ENCODE data around the gene GPR153. TPM values are rescaled to one million over a fixed set of nuclear protein-coding genes. Genes with fewer than 3 reads are reported as not detected.

The GPR153 gene
- total and polyA plus RNA-seq, 2 donors (not counting 1 experiment from before 2014, with no cell fraction given), result 0.04 to 0.20 TPM

- ATAC-seq (ENCODE audit: low read depth) (no peak), DNase-seq (no peak)
- Histone ChIP-seq H3K27me3 (replicated peaks in 1 of 4; ENCODE audit: control extremely low read depth in 1 of 4, control insufficient read depth in 3 of 4, insufficient read depth in 4 of 4, low read length in 3 of 4) (no peaks in the 10 kb centered on the region), H3K9ac (ENCODE audit: low read length) (no peak overlapping the region), H3K4me2 (replicated peaks; ENCODE audit: low read depth, low read length, poor library complexity, severe bottlenecking) (no peak overlapping the region), H3K79me2 (ENCODE audit: control insufficient read depth, insufficient read depth, low read length) (no peaks in the 10 kb centered on the region), H3K4me1 (ENCODE audit: control insufficient read depth in 2 of 2, insufficient read depth in 2 of 2, low read length in 2 of 2) (no peaks in the 10 kb centered on the region), H3K9me3 (ENCODE audit: control extremely low read depth in 1 of 3, control insufficient read depth in 2 of 3, insufficient read depth in 1 of 3, low read length in 2 of 3) (no peaks in the 10 kb centered on the region), H2AFZ (ENCODE audit: insufficient read depth, low read depth, low read length, poor library complexity, severe bottlenecking) (no peak overlapping the region), H3K36me3 (replicated peaks in 1 of 2; ENCODE audit: control extremely low read depth in 1 of 2, control insufficient read depth in 1 of 2, extremely low read depth in 1 of 2, insufficient read depth in 2 of 2, low read length in 1 of 2) (no peaks in the 10 kb centered on the region), H3K27ac (ENCODE audit: low read length in 2 of 2) (no peak overlapping the region), H4K20me1 (ENCODE audit: control insufficient read depth, insufficient read depth, low read length, poor library complexity, severe bottlenecking) (no peaks in the 10 kb centered on the region), H3K4me3 (ENCODE audit: control extremely low read depth in 1 of 5, extremely low read depth in 1 of 5, insufficient read depth in 1 of 5, low read depth in 2 of 5, low read length in 4 of 5) (no peak overlapping the region)
- no peaks in the 10 kb centered on the region for H3K27me3 Mint-ChIP-seq
- TF ChIP-seq EZH2 (IDR thresholded peaks at IDR 0.05; ENCODE audit: borderline replicate concordance, insufficient read depth, low read depth, low read length, poor library complexity, severe bottlenecking), result no peak
- WGBS (ENCODE audit: insufficient coverage), result 96% methylated on average over 11 of the region's 11 CpGs
- H3K27ac Mint-ChIP-seq, result no peak overlapping the region
- CTCF ChIA-PET, result no interaction called here
- intact Hi-C loops (cut with micrococcal nuclease), result no loop called here
- no peaks in the 10 kb centered on the region for H3K9me3 Mint-ChIP-seq (ENCODE audit: insufficient read depth)
- no peaks in the 10 kb centered on the region for H3K4me1 Mint-ChIP-seq
- POLR2A ChIA-PET, result no interaction called here
- H3K4me3 Mint-ChIP-seq, result no peak overlapping the region
Measured at GRCh38 chr1:6274102-6274501, 13.2 kb upstream of the GPR153 start.

- Histone ChIP-seq H3K79me2 (ENCODE audit: control insufficient read depth, insufficient read depth, low read length) (no peaks in the 10 kb centered on the region), H3K4me1 (ENCODE audit: control insufficient read depth in 2 of 2, insufficient read depth in 2 of 2, low read length in 2 of 2) (no peaks in the 10 kb centered on the region), H3K27ac (ENCODE audit: low read length in 2 of 2) (no peak overlapping the region), H3K4me3 (ENCODE audit: control extremely low read depth in 1 of 5, extremely low read depth in 1 of 5, insufficient read depth in 1 of 5, low read depth in 2 of 5, low read length in 4 of 5) (no peak overlapping the region), H3K27me3 (replicated peaks in 1 of 4; ENCODE audit: control extremely low read depth in 1 of 4, control insufficient read depth in 3 of 4, insufficient read depth in 4 of 4, low read length in 3 of 4) (no peaks in the 10 kb centered on the region), H2AFZ (ENCODE audit: insufficient read depth, low read depth, low read length, poor library complexity, severe bottlenecking) (no peak overlapping the region), H3K4me2 (replicated peaks; ENCODE audit: low read depth, low read length, poor library complexity, severe bottlenecking) (no peak overlapping the region), H3K9me3 (ENCODE audit: control extremely low read depth in 1 of 3, control insufficient read depth in 2 of 3, insufficient read depth in 1 of 3, low read length in 2 of 3) (no peaks in the 10 kb centered on the region), H3K9ac (ENCODE audit: low read length) (no peak overlapping the region), H4K20me1 (ENCODE audit: control insufficient read depth, insufficient read depth, low read length, poor library complexity, severe bottlenecking) (no peaks in the 10 kb centered on the region), H3K36me3 (replicated peaks in 1 of 2; ENCODE audit: control extremely low read depth in 1 of 2, control insufficient read depth in 1 of 2, extremely low read depth in 1 of 2, insufficient read depth in 2 of 2, low read length in 1 of 2) (no peaks in the 10 kb centered on the region)
- Mint-ChIP-seq H3K27me3 (no peaks in the 10 kb centered on the region), H3K27ac (no peak overlapping the region), H3K4me3 (no peak overlapping the region), H3K9me3 (ENCODE audit: insufficient read depth) (no peaks in the 10 kb centered on the region), H3K4me1 (no peaks in the 10 kb centered on the region)
- DNase-seq, result no peak
- intact Hi-C loops (cut with micrococcal nuclease), result no loop called here
- ChIA-PET CTCF (no interaction called here), POLR2A (no interaction called here)
- ATAC-seq (ENCODE audit: low read depth), result no peak
- TF ChIP-seq EZH2 (IDR thresholded peaks at IDR 0.05; ENCODE audit: borderline replicate concordance, insufficient read depth, low read depth, low read length, poor library complexity, severe bottlenecking) (no peak), CTCF (IDR thresholded peaks at IDR 0.05) (no peak)
- WGBS (ENCODE audit: insufficient coverage), result 97% methylated on average over 13 of the region's 19 CpGs
Measured at GRCh38 chr1:6273380-6273891, 12.5 kb upstream of the GPR153 start.
